ENCODE results near the gene MLX.
"Not testable (repeated sequence)": the region's sequence is repeated elsewhere in the genome, so short reads cannot be mapped to it uniquely, and the experiment has no call there.

Gene MLX

GRCh38 chr17:42555122-42555622 is 11.7 kb upstream of the MLX start:
- no peak for DNase-seq (ENCODE audit: low read depth in 2 of 2)

GRCh38 chr17:42555961-42556617 is 10.8 kb upstream of the MLX start:
- not testable (repeated sequence) for DNase-seq (ENCODE audit: low read depth in 2 of 2)

GRCh38 chr17:42559075-42559474 is 7.8 kb upstream of the MLX start:
- DNase-seq (ENCODE audit: low read depth in 2 of 2): no peak

- DNase-seq (ENCODE audit: low read depth in 2 of 2): no peak
Observed at GRCh38 chr17:42560246-42560645, 6.7 kb upstream of the MLX start.

- DNase-seq (ENCODE audit: low read depth in 2 of 2): peak; percentile 85 to 92
Observed at GRCh38 chr17:42561897-42562387, 5.0 kb upstream of the MLX start, which contains the start of gene COASY. Gene COASY (plus strand): TSS chr17:42562148. CDS start chr17:42562623, 475 bp downstream.

GRCh38 chr17:42562388-42563142 is 4.3 kb upstream of the MLX start:
- no peak for DNase-seq (ENCODE audit: low read depth in 2 of 2)

GRCh38 chr17:42563143-42563509 is 3.8 kb upstream of the MLX start:
- no peak for DNase-seq (ENCODE audit: low read depth in 2 of 2)

GRCh38 chr17:42563543-42563942 is 3.4 kb upstream of the MLX start:
- no peak for DNase-seq (ENCODE audit: low read depth in 2 of 2)

GRCh38 chr17:42563950-42564349 is 3.0 kb upstream of the MLX start:
- DNase-seq (ENCODE audit: low read depth in 2 of 2): no peak

GRCh38 chr17:42564815-42565522 is 1.9 kb upstream of the MLX start:
- no peak for DNase-seq (ENCODE audit: low read depth in 2 of 2)

GRCh38 chr17:42565523-42566214 is 1.2 kb upstream of the MLX start:
- DNase-seq (ENCODE audit: low read depth in 2 of 2): no peak

GRCh38 chr17:42566215-42566882 is 551 bp upstream of the MLX start:
- DNase-seq (ENCODE audit: low read depth in 2 of 2): no peak

- DNase-seq (ENCODE audit: low read depth in 2 of 2): no peak
Observed at GRCh38 chr17:42568341-42569111, 1.6 kb downstream of the MLX start.

- DNase-seq (ENCODE audit: low read depth in 2 of 2): no peak
Observed at GRCh38 chr17:42571435-42572225, 4.7 kb downstream of the MLX start.

- DNase-seq (ENCODE audit: low read depth in 2 of 2): no peak
Observed at GRCh38 chr17:42573095-42573494, 6.2 kb downstream of the MLX start.

GRCh38 chr17:42574463-42574862 is 7.6 kb downstream of the MLX start:
- DNase-seq (ENCODE audit: low read depth in 2 of 2): no peak

- DNase-seq (ENCODE audit: low read depth in 2 of 2): no peak
Observed at GRCh38 chr17:42577140-42577531, 10.2 kb downstream of the MLX start.

- DNase-seq (ENCODE audit: low read depth in 2 of 2): peak; percentile 92 to 94
Observed at GRCh38 chr17:42577532-42578281, 10.8 kb downstream of the MLX start, which contains the start of gene PSMC3IP. Gene PSMC3IP (minus strand): TSS chr17:42577729. CDS start chr17:42577686, 43 bp downstream.
